ENCODE results near the gene C2CD5. TPM values are rescaled to one million over a fixed set of nuclear protein-coding genes. Genes with fewer than 3 reads are reported as not detected.
"Not testable (repeated sequence)": the region's sequence is repeated elsewhere in the genome, so short reads cannot be mapped to it uniquely, and the experiment has no call there.

Gene C2CD5
- polyA plus RNA-seq, 1 experiment: 11.0 TPM

DNA sequence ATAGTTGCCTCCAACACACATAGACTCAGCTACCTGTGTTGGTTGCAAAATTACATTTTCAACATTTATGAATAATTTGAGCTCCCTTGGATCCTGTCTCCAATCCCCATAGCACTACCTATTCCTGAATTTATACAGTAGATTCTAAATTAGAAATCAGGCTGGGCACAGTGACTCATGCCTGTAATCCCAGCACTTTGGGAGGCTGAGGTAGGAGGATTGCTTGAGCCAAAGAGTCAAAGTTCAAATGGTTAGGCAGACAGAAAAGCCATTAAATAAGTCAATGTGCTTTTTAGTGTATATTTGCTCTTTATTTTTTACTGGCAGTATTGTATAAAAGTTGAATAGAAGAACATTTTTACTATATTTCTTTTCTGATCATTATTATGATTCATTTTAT, 24.9 kb upstream of the C2CD5 start:
- DNase-seq (ENCODE audit: low read depth): no peak
- Histone ChIP-seq H3K4me3 (ENCODE audit: low read depth, low read length) (no peak overlapping the region), H3K36me3 (ENCODE audit: control insufficient read depth, insufficient read depth, low read length) (no peaks in the 10 kb centered on the region), H3K27me3 (ENCODE audit: control insufficient read depth, insufficient read depth, low read length) (no peaks in the 10 kb centered on the region)
- ChIA-PET POLR2A (no interaction called here), CTCF (no interaction called here)
- TF ChIP-seq, protein P1, sequence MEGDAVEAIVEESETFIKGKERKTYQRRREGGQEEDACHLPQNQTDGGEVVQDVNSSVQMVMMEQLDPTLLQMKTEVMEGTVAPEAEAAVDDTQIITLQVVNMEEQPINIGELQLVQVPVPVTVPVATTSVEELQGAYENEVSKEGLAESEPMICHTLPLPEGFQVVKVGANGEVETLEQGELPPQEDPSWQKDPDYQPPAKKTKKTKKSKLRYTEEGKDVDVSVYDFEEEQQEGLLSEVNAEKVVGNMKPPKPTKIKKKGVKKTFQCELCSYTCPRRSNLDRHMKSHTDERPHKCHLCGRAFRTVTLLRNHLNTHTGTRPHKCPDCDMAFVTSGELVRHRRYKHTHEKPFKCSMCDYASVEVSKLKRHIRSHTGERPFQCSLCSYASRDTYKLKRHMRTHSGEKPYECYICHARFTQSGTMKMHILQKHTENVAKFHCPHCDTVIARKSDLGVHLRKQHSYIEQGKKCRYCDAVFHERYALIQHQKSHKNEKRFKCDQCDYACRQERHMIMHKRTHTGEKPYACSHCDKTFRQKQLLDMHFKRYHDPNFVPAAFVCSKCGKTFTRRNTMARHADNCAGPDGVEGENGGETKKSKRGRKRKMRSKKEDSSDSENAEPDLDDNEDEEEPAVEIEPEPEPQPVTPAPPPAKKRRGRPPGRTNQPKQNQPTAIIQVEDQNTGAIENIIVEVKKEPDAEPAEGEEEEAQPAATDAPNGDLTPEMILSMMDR (IDR thresholded peaks at IDR 0.05; ENCODE audit: insufficient read depth, low read depth, low read length): no peak

DNA sequence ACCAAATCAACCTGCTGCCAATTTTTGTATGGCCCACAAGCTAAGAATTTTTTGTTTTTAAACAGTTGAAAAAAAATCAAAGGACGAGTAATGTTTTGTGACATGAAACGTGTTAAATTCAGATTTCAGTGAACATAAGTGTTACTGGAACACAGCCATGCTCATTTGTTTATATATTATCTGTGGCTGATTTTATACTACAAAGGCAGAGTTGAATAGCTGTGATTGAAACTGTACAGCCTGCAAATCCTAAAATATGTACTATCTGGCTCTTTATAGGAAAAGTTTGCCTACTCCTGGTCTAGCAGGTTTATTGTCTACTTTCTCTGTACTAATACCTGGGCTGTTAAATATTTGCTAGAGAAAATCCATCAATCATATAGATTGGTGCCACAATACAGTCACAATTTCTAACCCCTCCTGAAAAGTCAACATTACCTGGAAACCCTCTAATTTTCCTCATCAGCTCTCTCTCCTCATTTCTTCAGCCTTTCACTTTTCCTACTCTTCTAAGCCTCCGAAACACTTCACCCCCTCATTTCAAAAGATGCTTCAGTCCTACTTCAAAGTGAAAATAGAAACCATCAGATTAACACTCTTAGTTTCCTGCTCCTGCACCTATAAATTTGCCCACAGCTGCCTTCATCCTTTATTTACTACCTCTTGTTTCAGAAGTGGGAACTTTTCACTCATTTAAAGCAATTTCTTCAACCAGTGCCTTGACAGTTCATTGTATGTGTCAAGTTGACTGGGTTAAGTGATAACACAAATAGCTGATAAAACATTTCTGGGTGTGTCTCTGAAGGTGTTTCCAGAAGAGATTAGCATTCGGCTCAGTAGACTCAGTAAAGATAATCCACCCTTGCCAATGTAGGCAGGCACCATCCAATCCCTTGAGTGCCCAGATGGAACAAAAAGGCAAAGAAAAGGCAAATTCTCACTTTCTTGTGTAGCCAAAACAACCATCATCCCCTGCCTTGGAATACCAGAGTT, 18.0 kb upstream of the C2CD5 start:
- TF ChIP-seq, protein P1 (IDR thresholded peaks at IDR 0.05; ENCODE audit: insufficient read depth, low read depth, low read length): no peak
- no peak for DNase-seq (ENCODE audit: low read depth)
- no peak overlapping the region for H3K4me3 ChIP-seq (ENCODE audit: low read depth, low read length)
- POLR2A ChIA-PET: no interaction called here
- H3K36me3 ChIP-seq (ENCODE audit: control insufficient read depth, insufficient read depth, low read length): no peaks in the 10 kb centered on the region
- CTCF ChIA-PET: interaction anchor here (1.3 kb wide), 1 partner anchor 11 kb away, joined by 3 read pairs; no protein-coding TSS in a partner anchor
- peaks cover 3% of the 10 kb centered on the region; the same call in 1 of the 2 replicates for H3K27me3 ChIP-seq (ENCODE audit: control insufficient read depth, insufficient read depth, low read length)

DNA sequence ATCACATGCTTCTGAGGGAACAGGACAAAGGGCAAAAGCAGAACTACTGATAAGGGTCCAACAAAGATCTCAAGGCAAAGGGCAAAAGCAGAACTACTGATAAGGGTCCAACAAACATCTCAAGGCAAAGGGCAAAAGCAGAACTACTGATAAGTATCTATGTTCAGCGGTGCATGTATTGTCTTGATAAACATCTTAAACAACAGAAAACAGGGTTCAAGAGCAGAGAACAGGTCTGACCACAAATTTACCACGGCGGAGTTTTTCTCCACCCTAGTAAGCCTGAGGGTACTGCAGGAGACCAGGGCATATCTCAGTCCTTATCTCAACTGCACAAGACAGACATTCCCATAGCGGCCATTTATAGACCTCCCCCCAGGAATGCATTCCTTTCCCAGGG, 10.4 kb upstream of the C2CD5 start:
- POLR2A ChIA-PET; H3K36me3 ChIP-seq (ENCODE audit: control insufficient read depth, insufficient read depth, low read length); H3K27me3 ChIP-seq (ENCODE audit: control insufficient read depth, insufficient read depth, low read length); CTCF ChIA-PET; DNase-seq (ENCODE audit: low read depth); H3K4me3 ChIP-seq (ENCODE audit: low read depth, low read length): not testable (repeated sequence)

DNA sequence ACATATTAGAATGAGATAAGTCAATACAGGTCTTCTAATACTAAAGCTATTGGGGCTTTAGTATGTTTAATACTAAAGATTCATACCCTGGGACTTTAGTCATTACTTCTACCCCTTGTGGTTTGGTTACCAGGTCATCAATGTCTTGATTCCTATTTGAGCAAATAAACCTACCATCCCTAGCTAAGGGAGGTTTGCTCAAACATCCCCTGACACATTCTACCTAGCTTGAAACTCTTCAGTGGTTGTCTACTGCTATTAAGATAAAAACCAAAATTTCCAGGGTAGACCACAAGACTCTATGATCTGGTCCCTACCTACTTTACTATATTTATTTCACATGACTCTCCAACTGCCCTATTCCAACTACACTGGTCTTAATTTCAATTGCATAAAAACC, 7.3 kb upstream of the C2CD5 start:
- CTCF ChIA-PET: interaction anchor here (1.1 kb wide), 1 partner anchor 10 kb away, joined by 3 read pairs; no protein-coding TSS in a partner anchor
- POLR2A ChIA-PET: no interaction called here

DNA sequence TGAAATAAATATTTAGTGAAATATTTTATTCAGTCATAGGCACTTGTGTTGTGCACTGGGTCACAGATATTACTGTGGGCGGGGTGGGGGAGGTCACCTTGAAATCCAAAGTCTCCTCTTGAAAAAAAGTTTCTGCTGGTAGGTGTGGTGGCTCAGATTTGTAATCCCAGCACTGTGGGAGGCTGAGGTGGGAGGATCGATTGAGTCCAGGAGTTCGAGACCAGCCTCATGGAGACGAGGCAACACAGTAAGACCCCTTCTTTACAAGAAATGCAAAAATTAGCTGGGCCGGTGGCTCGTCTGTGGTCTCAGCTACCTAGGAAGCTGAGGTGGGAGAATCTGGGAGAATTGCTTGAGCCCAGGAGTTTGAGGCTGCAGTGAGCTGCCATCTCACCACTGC, 913 bp upstream of the C2CD5 start:
- H3K27me3 ChIP-seq (ENCODE audit: control insufficient read depth, insufficient read depth, low read length): no peaks in the 10 kb centered on the region
- DNase-seq (ENCODE audit: low read depth): no peak
- POLR2A ChIA-PET: interaction anchor here (0.5 kb wide), 1 partner anchor 80 kb away, joined by 4 read pairs; the partner anchor contains the start of gene ETNK1
- no peak overlapping the region for H3K4me3 ChIP-seq (ENCODE audit: low read depth, low read length)
- TF ChIP-seq, protein P1 (IDR thresholded peaks at IDR 0.05; ENCODE audit: insufficient read depth, low read depth, low read length): no peak
- H3K36me3 ChIP-seq (ENCODE audit: control insufficient read depth, insufficient read depth, low read length): no peaks in the 10 kb centered on the region
- CTCF ChIA-PET: interaction anchor here (1.2 to 1.9 kb wide), 4 partner anchors 12 to 88 kb away, joined by 3 to 7 read pairs (median 3); no protein-coding TSS in a partner anchor

More for the DNA sequence above, 7.3 kb upstream of the C2CD5 start:
- no peak overlapping the region for H3K4me3 ChIP-seq (ENCODE audit: low read depth, low read length)
- TF ChIP-seq, protein P1 (IDR thresholded peaks at IDR 0.05; ENCODE audit: insufficient read depth, low read depth, low read length): no peak
- H3K27me3 ChIP-seq (ENCODE audit: control insufficient read depth, insufficient read depth, low read length): no peaks in the 10 kb centered on the region
- no peak for DNase-seq (ENCODE audit: low read depth)
- no peaks in the 10 kb centered on the region for H3K36me3 ChIP-seq (ENCODE audit: control insufficient read depth, insufficient read depth, low read length)

Data from BJ (cell line).